Islet precursor cell (in vitro differentiated cells): ENCODE results near the gene CSRNP3.

Experiments
- DNase-seq: peaks from one replicate; pipeline ENCODE4 v3.0.0-alpha.2; 2018

Gene CSRNP3, protein sequence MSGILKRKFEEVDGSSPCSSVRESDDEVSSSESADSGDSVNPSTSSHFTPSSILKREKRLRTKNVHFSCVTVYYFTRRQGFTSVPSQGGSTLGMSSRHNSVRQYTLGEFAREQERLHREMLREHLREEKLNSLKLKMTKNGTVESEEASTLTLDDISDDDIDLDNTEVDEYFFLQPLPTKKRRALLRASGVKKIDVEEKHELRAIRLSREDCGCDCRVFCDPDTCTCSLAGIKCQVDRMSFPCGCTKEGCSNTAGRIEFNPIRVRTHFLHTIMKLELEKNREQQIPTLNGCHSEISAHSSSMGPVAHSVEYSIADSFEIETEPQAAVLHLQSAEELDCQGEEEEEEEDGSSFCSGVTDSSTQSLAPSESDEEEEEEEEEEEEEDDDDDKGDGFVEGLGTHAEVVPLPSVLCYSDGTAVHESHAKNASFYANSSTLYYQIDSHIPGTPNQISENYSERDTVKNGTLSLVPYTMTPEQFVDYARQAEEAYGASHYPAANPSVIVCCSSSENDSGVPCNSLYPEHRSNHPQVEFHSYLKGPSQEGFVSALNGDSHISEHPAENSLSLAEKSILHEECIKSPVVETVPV

GRCh38 chr2:165469417-165469816 is at the start of gene CSRNP3:
Gene CSRNP3 (plus strand): TSS chr2:165469698. CDS start chr2:165595066, 125,368 bp downstream.
- DNase-seq: peak; percentile 92

- DNase-seq: no peak
These were observed 49.3 kb upstream of the CSRNP3 start for GRCh38 chr2:165420231-165420630.

DNA sequence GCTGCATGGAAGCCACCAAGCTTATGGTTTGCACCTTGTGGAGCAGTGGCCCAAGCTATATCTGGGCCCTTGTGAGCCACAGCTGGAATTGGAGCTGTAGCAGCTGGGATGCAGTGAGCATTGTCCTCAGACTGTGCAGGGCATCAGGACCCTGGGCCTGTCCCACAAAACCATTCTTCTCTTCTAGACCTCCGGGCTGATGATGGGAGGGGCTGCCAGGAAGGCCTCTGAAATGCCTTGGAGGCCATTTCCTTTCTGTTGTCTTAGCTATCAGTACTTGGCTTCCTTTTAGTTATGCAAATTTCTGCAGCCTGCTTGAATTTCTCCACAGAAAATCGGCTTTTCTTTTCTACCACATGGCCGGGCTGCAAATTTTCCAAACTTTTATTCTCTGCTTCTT is 46.4 kb upstream of the CSRNP3 start:
- DNase-seq: no peak

GRCh38 chr2:165425556-165425955 is 43.9 kb upstream of the CSRNP3 start:
- no peak for DNase-seq

GRCh38 chr2:165427686-165428085 is 41.8 kb upstream of the CSRNP3 start:
- no peak for DNase-seq

- DNase-seq: no peak
These were observed 40.6 kb upstream of the CSRNP3 start for GRCh38 chr2:165428926-165429325.

GRCh38 chr2:165431014-165431413 is 38.5 kb upstream of the CSRNP3 start:
- DNase-seq: no peak

DNA sequence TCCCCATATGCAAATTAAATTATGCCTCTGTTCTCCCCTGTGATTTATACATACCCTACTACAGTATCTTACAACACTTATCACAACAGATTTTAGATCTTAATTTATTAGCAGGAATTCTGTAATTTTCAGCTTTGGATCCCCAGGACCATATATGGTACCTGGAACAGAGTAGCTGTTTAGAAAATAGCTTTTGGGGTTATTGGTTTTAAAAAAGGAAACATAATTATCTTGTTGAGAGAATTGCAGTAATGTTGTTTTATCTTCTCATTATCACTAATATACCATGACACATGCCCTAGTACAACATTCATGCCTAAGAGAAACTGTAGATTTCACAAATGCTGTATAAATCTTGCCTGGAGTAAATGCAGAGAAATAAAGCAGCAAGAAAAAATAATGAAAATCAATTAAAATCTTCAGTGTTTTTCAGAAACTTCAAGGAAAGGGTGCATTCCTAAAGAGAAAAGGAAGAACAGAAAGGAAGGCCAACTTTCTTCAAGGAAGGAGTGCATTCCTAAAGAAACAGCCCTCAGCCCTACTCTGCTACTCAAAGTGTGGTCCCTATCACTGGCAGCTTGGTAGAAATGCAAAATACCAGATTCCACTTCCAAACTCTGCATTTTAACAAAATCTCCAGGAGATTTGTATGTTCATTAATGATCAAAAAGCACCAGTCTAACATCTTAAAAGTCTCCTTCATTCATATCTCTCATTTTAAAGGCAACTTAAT is 37.1 kb upstream of the CSRNP3 start:
- DNase-seq: no peak

- DNase-seq: peak; percentile 64
These were observed 34.5 kb upstream of the CSRNP3 start for GRCh38 chr2:165434865-165435496.

GRCh38 chr2:165435611-165436010 is 33.9 kb upstream of the CSRNP3 start:
- DNase-seq: no peak

GRCh38 chr2:165436559-165436958 is 32.9 kb upstream of the CSRNP3 start:
- DNase-seq: no peak

DNA sequence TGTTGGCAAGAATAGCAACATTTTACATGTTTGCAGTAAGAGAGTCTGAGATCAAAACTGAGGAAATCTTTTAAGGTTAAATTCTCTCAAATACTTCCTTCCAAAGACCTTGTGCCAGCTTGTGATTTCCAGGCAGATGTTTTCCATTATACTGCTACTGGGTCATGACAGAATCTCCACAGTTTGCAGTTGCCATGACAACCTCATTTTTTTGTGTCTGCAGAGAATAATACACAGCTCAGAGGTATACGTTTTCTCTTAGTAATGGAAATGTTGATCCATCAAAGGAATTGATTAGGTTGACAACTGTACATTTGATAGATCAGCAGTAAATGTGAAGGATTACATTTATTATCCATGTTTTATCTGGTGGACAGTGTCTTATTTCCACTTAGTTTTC is 29.1 kb upstream of the CSRNP3 start:
- DNase-seq: no peak

DNA sequence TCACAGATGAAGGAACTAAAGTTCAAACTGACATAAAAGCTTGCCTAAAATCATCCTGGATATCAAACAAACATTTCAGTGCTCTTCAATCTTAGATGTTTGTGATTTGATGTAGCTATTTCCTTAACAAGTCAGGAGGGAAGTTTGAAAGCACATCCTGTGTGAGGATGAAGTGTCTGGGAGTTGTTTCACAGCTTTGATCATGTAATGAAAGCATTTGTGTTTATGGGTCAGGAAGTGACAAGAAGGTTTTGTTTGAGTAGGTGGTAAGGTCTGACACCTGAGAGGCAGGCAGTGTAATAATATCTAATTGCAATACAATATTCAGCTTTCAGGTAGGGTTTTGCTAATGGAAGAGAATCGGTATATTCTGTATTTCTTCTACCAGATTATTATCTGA is 26.0 kb upstream of the CSRNP3 start:
- DNase-seq: no peak

- no peak for DNase-seq
These were observed 21.1 kb upstream of the CSRNP3 start for GRCh38 chr2:165448406-165448805.

DNA sequence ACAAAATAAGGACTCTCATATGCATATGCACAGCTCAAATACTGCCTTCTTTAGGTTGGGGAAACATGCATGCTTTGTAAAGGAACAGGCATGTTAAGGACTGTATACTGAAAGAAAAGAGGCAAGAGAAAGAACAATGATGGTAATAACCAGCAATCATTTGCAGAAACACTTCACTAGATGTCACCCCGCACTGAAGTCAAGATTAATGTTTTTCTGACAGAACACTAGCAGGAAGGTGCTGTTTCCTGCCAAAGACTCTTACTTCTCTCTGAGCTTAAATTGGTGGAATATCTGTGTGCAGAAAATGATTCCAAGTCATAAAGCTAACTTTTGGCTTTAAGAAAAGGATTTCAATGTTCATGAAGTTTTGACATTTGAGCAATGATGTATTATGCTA is 19.3 kb upstream of the CSRNP3 start:
- no peak for DNase-seq

GRCh38 chr2:165452327-165452726 is 17.2 kb upstream of the CSRNP3 start:
- no peak for DNase-seq

- no peak for DNase-seq
These were observed 15.9 kb upstream of the CSRNP3 start for GRCh38 chr2:165453561-165454094.

DNA sequence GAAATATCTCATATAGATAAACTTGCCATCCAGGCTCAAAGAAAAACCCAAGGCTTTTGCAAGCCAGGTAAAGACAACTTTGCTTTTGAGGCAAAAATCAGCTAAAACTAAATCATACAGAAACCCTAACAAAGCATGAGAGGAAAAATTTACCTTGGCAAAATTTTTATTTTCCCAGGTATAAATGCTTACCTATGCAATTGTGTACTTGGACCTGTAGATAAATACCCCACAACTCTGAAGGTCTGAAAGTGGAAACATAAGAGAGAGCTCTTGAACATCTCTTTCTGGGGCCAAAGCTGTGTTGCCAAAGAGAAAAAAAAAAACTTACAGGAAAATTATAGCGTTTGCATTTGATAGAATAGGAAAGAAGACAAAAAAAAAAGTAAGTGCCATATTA is 14.6 kb upstream of the CSRNP3 start:
- no peak for DNase-seq

DNA sequence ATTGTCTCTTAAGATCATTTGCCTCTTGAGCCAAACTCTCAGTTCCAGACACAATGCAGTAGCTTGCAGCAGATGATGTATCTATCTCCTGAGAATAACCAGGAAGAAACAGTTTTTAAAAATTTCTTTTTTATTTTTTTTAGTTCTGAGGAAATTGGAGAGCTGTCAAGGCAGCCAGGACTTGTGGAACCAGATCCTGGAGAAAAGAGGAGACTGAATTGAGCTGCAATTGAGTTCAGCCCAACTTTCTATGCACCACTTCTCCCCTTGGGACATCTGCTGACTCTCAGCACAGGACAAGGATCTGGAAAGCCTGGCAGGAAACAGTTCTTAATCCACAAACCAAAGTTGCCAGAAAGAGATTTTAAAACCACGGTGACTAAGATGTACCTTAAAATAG is 13.5 kb upstream of the CSRNP3 start:
- DNase-seq: no peak

- no peak for DNase-seq
These were observed 7.1 kb upstream of the CSRNP3 start for GRCh38 chr2:165462443-165462842.

GRCh38 chr2:165466386-165466785 is 3.1 kb upstream of the CSRNP3 start:
- DNase-seq: no peak

- DNase-seq: no peak
These were observed 1.6 kb upstream of the CSRNP3 start for GRCh38 chr2:165467921-165468320.

DNA sequence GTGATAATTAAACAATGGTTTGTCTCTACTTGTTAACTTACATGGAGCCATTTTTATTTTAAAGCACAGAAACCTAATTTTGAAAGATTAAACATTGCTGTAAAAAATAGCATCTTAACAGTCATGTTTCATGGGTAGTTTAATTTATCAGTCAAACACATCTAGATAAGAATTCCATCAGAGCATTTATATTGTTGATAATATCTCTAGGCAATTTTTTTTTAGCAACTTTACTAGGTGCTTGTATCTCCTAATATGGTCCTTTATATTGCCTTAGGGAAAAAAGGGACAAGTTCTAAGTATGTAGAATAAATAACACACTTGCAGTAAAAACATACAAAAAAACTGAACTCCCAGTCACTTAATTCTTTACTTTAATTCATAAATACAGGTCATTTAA is 863 bp downstream of the CSRNP3 start:
- no peak for DNase-seq
